GM19372 (cell line): Measurements from ENCODE around the gene GCC2.
"Not testable (repeated sequence)": the region's sequence is repeated elsewhere in the genome, so short reads cannot be mapped to it uniquely, and the experiment has no call there.

ENCODE experiments used
- ATAC-seq: cut with Tn5 transposase; IDR thresholded peaks from one replicate; pipeline ENCODE4 v1.9.1; 2021; ENCODE audit warnings: mild to moderate bottlenecking, low read depth, moderate library complexity; ENCODE audit not compliant: unreplicated experiment

GCC2 gene

GRCh38 chr2:108514478-108514877 is 65.5 kb downstream of the GCC2 start:
- not testable (repeated sequence) for ATAC-seq

- not testable (repeated sequence) for ATAC-seq
Observed at GRCh38 chr2:108524688-108525087, 75.7 kb downstream of the GCC2 start.

- ATAC-seq = not testable (repeated sequence)
Observed at GRCh38 chr2:108525258-108525657, 76.3 kb downstream of the GCC2 start.

- no peak for ATAC-seq
Observed at GRCh38 chr2:108531674-108532055, 82.7 kb downstream of the GCC2 start.

- peak; percentile 80 for ATAC-seq
Observed at GRCh38 chr2:108533832-108534583, 85.0 kb downstream of the GCC2 start, which contains the start of gene LIMS1. Gene LIMS1 (plus strand): TSS chr2:108534470. CDS start chr2:108534563, 93 bp downstream.

- ATAC-seq = peak; percentile 26
Observed at GRCh38 chr2:108534584-108535356, 85.8 kb downstream of the GCC2 start.

GRCh38 chr2:108535357-108535631 is 86.3 kb downstream of the GCC2 start:
- ATAC-seq = no peak

- no peak for ATAC-seq
Observed at GRCh38 chr2:108536133-108536780, 87.3 kb downstream of the GCC2 start.

- ATAC-seq = no peak
Observed at GRCh38 chr2:108536911-108537310, 87.9 kb downstream of the GCC2 start.

GRCh38 chr2:108538000-108538625 is 89.1 kb downstream of the GCC2 start:
- no peak for ATAC-seq

- ATAC-seq = no peak
Observed at GRCh38 chr2:108541451-108541850, 92.4 kb downstream of the GCC2 start.

GRCh38 chr2:108542071-108542470 is 93.1 kb downstream of the GCC2 start:
- ATAC-seq = no peak

- ATAC-seq = no peak
Observed at GRCh38 chr2:108547606-108548005, 98.6 kb downstream of the GCC2 start.

GRCh38 chr2:108548208-108549003 is 99.4 kb downstream of the GCC2 start:
- ATAC-seq = no peak

- ATAC-seq = no peak
Observed at GRCh38 chr2:108552566-108552965, 103.6 kb downstream of the GCC2 start.

- no peak for ATAC-seq
Observed at GRCh38 chr2:108553209-108553919, 104.4 kb downstream of the GCC2 start.

- ATAC-seq = no peak
Observed at GRCh38 chr2:108554528-108554927, 105.5 kb downstream of the GCC2 start.

- ATAC-seq = no peak
Observed at GRCh38 chr2:108555572-108555971, 106.6 kb downstream of the GCC2 start.

GRCh38 chr2:108556581-108556980 is 107.6 kb downstream of the GCC2 start:
- not testable (repeated sequence) for ATAC-seq
